Hematopoietic multipotent progenitor cell treated with erythropoietin and hydrocortisone succinate and interleukin-3 and kit ligand, for 15 days (in vitro differentiated cells): Measurements from ENCODE around the gene ANXA3.
A peak's percentile ranks its signal among the peaks of the same experiment; 100 is the strongest.

Experiments used
- DNase-seq: peaks from one replicate; pipeline ENCODE4 v3.0.0-alpha.2; 2015; ENCODE audit warnings: low spot score

ANXA3 gene

DNA sequence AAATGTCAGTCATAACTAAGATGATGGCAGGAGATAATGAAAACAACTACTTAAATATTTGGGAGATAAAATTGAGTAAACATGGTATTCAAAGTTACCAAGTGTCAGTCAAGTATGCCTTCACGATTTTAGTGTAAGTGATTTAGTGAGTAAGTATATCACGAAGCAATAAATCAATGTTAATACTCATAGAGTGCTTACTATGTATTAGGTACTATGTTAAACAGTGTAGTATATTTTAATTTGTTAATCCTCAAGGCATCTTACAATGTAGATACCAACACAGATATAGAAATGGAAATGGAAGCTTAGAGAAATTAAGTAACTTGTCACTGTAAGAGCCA, 59.6 kb downstream of the ANXA3 start:
- no peak for DNase-seq

- peak; percentile 85 for DNase-seq
Measured at GRCh38 chr4:78612398-78613178, 61.0 kb downstream of the ANXA3 start.

DNA sequence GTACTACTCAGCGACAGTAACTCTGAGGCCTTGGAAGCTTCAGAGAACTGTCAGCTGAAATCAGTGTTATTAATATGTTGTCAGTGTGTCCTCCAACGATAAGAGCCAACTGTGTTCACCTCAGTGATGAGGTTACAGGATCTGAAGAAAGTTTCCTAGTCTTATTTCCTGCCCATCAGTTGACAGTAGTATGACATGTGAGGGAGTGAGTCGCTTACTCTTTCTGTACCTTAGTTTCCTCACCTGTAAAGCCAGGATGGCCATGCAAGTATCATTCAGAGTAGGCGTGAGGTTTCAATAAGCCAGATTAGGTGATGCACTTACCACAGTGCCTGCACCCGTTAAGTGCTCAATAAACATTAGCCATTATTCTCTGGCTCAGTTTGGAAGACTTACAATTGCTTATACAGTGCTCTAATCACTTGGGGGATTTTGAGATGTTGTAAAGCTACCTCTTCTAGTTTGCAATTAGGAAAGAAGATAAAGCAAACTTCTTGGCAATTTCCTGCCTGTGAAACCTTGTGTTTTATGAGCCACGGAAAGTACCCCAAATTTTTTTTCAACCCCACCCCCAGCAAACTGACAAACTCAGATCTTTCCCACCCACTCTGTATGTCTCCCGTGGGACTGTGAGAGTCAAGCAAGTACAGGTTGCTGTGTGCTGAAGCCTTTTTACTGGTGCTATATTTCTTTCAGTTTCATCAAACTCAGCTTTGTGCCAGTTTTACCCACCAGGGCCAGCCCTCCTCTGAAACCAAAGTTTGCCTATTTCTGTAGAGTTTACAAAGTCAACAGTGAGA, 62.2 kb downstream of the ANXA3 start:
- DNase-seq, result peak; percentile 36

DNA sequence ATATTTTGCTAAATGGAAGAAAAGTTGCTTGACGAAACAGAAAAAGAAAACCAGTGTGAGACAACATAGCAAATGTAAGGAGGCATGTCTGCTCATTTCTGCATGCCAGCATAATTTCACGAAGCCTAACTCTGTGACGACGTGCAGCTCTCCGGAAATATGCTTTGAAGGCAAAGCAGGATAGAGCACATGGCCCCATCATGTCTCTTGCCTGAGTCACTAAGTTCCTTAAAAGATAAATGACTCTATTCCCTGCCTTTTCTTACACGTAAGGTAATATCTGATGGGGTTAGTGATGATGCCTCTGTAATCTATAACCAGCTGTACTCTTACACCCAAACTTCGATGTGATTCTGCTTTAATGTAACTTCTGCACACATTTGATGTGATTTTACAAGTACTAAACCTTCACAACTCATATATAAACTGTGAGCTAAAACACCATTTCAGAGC, 64.5 kb downstream of the ANXA3 start:
- DNase-seq, result peak; percentile 38

DNA sequence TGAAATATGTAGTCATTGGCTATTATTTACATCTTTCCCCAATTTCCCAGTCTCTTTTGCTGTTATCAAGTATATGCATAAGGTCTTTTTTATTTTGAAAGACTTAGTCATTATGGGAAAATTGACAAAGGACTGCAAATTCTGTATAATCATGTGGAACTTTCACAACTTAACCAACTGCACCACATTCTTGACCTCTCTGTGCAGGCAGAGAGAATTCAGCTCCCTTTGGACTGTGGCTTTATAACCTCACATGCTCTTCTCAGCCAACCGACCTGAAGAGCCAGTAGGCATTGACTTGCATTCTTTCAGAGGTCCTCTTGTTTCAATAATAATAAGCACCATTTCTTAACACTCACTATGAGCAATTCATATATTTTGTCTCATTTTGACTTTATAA, 66.9 kb downstream of the ANXA3 start:
- no peak for DNase-seq

- peak; percentile 71 for DNase-seq
Measured at GRCh38 chr4:78621395-78621794, 69.8 kb downstream of the ANXA3 start.

- peak; percentile 78 for DNase-seq
Measured at GRCh38 chr4:78622253-78622979, 70.8 kb downstream of the ANXA3 start.

- DNase-seq, result no peak
Measured at GRCh38 chr4:78624048-78624447, 72.5 kb downstream of the ANXA3 start.

GRCh38 chr4:78625073-78625472, 73.5 kb downstream of the ANXA3 start:
- no peak for DNase-seq

- no peak for DNase-seq
Measured at GRCh38 chr4:78627046-78627965, 75.7 kb downstream of the ANXA3 start.

- no peak for DNase-seq
Measured at GRCh38 chr4:78627966-78628678, 76.6 kb downstream of the ANXA3 start.

DNA sequence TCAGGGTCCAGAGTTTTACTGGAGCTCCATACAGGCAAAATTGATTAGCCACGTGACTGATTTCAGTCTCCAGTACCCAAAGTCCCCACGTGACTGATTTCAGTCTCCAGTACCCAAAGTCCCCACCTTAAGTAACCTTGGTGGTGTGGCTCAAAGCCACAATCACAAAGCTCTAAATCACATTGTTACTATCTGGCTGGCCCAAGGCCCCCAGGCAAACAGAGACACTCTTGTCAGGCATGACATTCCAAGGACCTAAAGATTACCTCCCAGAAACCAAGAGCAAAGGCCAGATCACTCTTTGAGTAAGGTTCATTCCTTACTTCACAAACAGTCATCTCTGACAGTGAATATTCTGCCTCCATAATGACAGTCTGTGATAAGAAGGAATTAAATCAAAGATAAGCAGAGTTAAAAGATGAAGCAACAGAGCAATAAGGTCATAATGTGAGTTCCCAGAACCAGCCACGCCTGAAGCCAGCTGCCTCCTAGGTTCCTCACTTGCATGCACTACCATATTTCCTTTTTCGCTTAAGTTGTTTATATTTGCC, 78.5 kb downstream of the ANXA3 start:
- DNase-seq, result peak; percentile 46

DNA sequence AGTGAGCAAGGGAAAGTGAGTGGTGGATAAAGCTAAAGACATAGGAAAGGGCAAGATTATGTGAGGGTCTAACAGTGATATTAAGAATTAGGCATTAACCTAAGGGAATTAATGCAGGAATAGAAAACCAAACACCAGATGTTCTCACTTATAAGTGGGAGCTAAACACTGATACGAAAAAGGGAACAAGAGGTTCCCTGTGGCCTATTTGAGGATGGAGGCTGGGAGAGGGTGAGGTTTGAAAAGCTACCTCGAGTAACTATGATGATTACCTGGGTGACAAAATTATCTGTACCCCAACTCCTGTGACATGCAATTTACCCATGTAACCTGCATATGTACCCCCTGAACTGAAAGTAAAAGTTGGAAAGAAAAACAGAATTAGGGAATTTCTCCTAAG, 79.0 kb downstream of the ANXA3 start:
- no peak for DNase-seq

GRCh38 chr4:78634011-78634664, 82.6 kb downstream of the ANXA3 start:
- DNase-seq, result no peak

DNA sequence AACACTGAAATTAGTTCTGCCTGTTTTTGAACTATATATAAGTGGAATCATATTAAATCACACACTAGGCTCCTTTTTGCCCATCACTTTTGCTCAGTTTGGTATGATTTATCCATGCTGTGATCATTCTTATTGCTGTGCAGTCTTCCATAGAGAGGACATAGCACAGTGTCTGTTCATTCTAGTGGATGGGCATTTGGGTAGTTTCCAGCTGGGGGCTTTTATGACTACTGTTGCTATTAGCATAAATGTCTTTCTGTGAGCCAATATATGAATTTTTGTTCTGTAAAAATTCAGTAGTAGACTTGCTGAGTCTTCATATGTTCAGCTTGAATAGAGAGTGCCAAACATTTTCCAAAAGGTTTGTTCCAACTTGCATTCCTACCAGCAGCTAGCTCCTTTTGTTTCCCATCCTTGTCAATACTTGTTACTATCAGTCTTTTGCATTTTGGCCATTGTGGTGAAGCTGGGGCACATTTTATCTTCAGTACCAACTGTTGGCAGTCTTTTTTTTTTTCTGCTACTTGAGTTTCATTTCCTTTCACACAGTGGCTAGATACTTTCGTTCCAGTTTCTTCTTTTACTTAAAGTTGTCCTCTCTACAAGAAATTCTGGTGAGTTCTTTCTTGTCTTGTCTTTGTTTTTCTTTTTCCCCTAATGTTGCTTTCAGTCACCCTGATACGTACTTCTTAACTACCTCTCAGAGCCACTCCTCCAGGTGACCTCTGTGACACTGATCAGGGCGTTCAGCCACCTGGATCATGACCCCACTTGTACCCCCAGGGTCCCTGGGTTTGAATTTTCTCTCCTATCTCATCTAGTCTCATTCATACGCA, 87.0 kb downstream of the ANXA3 start:
- peak; percentile 46 for DNase-seq

GRCh38 chr4:78640714-78641113, 89.1 kb downstream of the ANXA3 start:
- no peak for DNase-seq

- DNase-seq, result no peak
Measured at GRCh38 chr4:78642934-78643333, 91.4 kb downstream of the ANXA3 start.

- no peak for DNase-seq
Measured at GRCh38 chr4:78644063-78644691, 92.6 kb downstream of the ANXA3 start.
